Activated CD4-positive, alpha-beta T cell treated with anti-CD3 and anti-CD28 coated beads for 36 hours (primary cell): ENCODE measurements around the gene PHTF1. TPM values are rescaled to one million over a fixed set of nuclear protein-coding genes. Genes with fewer than 3 reads are reported as not detected.

Experiments
- ATAC-seq: fragments of 200-7000 bp; cut with Tn5 transposase; one replicate; pipeline ENCODE4 v1.10.0; 2021; ENCODE audit warnings: mild to moderate bottlenecking, moderate library complexity
- CTCF ChIA-PET: fragments of 350-600 bp; sonication (Branson Sonifier 250); formaldehyde crosslinking; loops from one replicate; lab custom pipeline; 2021; ENCODE audit warnings: antibody characterized with exemption; lab: Charles Lee
- POLR2A ChIA-PET: fragments of 350-600 bp; sonication (Branson Sonifier 250); formaldehyde crosslinking; loops from one replicate; lab custom pipeline; 2021; ENCODE audit warnings: antibody characterized with exemption, inconsistent platforms; lab: Charles Lee
- DNase-seq: peaks from one replicate; pipeline ENCODE4 v3.0.0-alpha.2; 2020
- H3K27ac Mint-ChIP-seq: one replicate; pipeline ENCODE4 v1.8.0; 2021; ENCODE audit warnings: mixed read lengths
- H3K27me3 Mint-ChIP-seq: one replicate; pipeline ENCODE4 v1.8.0; 2021; ENCODE audit warnings: mixed read lengths
- H3K36me3 Mint-ChIP-seq: one replicate; pipeline ENCODE4 v1.8.0; 2021; ENCODE audit warnings: low read depth, mixed read lengths
- H3K4me1 Mint-ChIP-seq: one replicate; pipeline ENCODE4 v1.8.0; 2021; ENCODE audit warnings: mixed read lengths
- H3K4me3 Mint-ChIP-seq: one replicate; pipeline ENCODE4 v1.8.0; 2021; ENCODE audit warnings: mild to moderate bottlenecking, moderate library complexity, mixed read lengths
- H3K9me3 Mint-ChIP-seq: one replicate; pipeline ENCODE4 v1.8.0; 2021; ENCODE audit warnings: low read depth, mixed read lengths
- intact Hi-C, 2 experiments: fragments of 100-400 bp; cut with DNase I in 1 of 2; cut with micrococcal nuclease in 1 of 2; formaldehyde crosslinking; loops; one replicate each; pipeline versions ENCODE4 v1.14.2 to v1.15.1; 2022 to 2024; cut with DNase I, micrococcal nuclease
- total RNA-seq, 2 experiments: library from RNA; stranded (reverse); gene quantifications; one replicate each; pipeline ENCODE4 v1.2.3, GENCODE V29; 2021

PHTF1 gene
- total RNA-seq, result 10 to 100 TPM; 11.3 to 12.2 TPM

DNA sequence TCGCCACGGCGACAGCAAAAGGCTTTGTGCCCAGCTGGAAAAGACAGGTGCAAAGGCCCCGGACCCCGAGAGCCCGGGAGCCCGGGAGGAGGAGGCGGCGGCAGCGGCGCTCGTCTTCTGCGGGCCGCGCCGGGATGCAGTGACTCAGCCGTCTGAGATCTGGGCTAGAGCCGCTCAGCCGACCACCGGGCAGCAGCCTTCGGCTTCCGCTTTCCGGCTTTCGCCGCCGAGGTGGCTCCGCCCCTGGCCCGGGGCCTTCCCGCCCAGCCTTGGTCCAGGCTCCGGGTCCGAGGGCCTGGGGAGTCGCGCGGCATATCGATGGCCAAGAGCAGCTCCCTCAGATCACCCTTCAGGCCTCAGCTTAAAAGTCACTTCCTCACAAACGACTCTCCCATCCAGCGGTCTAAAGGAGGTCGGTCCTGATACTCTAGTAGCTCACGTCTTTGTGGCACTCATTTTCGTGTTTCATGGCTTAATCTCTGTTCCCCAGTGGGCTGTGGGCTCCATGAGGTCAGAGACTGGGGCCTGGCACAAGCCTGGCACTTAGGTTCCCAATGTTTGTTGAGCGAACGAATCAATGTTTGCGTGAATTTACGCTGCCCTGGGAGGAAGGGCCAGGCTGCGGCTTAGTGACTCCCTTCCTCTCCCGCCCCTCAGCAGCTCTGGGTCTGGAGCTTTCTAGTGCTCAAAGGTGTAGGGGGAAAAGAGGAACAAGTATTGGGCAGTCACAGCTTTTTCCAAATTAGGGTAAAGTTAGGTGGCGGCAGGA lies at the start of gene PHTF1:
Gene PHTF1, minus strand, starts transcription at position 154 of the 769 bp plus-strand sequence. CDS start 783 bp downstream, outside the sequence.
- H3K27me3 Mint-ChIP-seq, result no peaks in the 10 kb centered on the region
- peak within 1 kb of the TSS; percentile 94 for H3K27ac Mint-ChIP-seq
- intact Hi-C loops, result loop anchor here (1.0 to 2.0 kb wide), 10 partner anchors 19 to 803 kb away; partner anchors contain the start of genes RSBN1 (in 2 of the 2), DCLRE1B (in 1 of the 2), HIPK1 (in 1 of the 2) and MAGI3 (in 1 of the 2)
- H3K4me3 Mint-ChIP-seq, result peak within 1 kb of the TSS; percentile 81
- CTCF ChIA-PET, result interaction anchor here (0.7 to 1.9 kb wide), 9 partner anchors 11 to 687 kb away, joined by 3 to 10 read pairs (median 4); partner anchors contain the start of genes LRIG2 and RSBN1
- H3K9me3 Mint-ChIP-seq, result no peaks in the 10 kb centered on the region
- DNase-seq, result peak; percentile 77
- H3K36me3 Mint-ChIP-seq, result peaks cover 12% of the 10 kb centered on the region
- ATAC-seq, result peak; percentile 81
- peaks cover 13% of the 10 kb centered on the region for H3K4me1 Mint-ChIP-seq
- POLR2A ChIA-PET, result interaction anchor here (1.0 kb wide), 1 partner anchor 171 kb away, joined by 4 read pairs; no protein-coding TSS in a partner anchor

DNA sequence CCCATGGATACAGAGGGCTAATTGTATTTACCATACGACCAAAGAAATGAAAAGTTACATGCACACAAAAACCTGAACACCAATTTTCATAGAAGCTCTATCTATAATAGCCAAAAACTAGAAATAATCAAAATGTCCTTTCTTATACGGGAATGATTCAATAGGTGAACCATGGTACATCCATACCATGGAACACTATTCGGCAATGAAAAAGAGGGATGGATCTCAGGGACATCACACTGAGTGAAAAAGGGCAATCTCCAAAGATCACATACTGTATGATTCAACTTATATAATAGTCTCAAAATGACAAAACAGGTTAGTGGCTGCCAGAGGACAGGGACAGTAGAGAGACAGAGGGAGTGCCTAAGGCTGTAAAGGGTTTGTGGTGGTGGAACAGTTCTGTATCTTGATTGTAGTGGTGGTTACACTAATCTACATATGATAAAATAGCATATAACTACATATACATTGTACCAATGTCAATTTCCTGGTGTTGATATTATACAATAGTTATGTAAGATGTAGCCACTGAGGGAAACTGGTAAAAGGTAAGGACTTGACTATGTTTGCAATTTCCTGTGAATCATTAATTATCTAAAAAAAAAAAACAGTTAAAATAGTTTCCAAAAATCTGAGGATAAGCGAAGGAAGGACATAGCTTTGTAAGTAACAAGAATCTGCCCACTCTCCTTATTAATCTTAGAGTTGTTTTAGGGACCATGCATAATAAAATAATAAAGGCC lies 49.3 kb upstream of the PHTF1 start:
- CTCF ChIA-PET, result no interaction called here

DNA sequence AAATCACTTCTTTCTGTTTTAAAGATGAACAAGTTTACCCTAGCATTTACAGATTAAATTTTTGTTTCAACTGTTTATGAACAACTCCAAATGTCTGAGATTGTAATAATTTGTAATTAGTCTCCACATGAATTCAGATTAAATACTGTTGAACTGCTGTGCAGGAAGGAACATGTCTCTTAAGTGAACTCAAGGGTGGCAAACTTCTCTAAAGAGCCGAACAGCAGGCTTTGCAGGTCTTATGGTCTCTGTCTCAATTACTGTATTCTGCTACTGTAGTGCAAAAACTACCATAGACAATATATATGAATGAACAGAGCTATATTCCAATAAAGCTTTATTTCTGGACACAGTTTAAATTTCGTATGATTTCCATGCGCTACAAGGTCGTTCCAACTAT lies 46.4 kb upstream of the PHTF1 start:
- POLR2A ChIA-PET, result interaction anchor here (0.6 kb wide), 1 partner anchor 141 kb away, joined by 3 read pairs; no protein-coding TSS in a partner anchor
- peaks cover 31% of the 10 kb centered on the region for H3K36me3 Mint-ChIP-seq
- intact Hi-C loops, result no loop called here

More for the DNA sequence above, 49.3 kb upstream of the PHTF1 start:
- H3K27me3 Mint-ChIP-seq, result no peaks in the 10 kb centered on the region
- ATAC-seq (no peak), DNase-seq (no peak)
- POLR2A ChIA-PET, result interaction anchor here (0.7 kb wide), 1 partner anchor 25 kb away, joined by 3 read pairs; no protein-coding TSS in a partner anchor
- H3K4me3 Mint-ChIP-seq, result peak overlapping the region; percentile 19
- intact Hi-C loops, result loop anchor here in 1 of 2 experiments (1.0 kb wide), 1 partner anchor 24 kb away; no protein-coding TSS in a partner anchor
- peak overlapping the region; percentile 39 for H3K27ac Mint-ChIP-seq
- no peaks in the 10 kb centered on the region for H3K9me3 Mint-ChIP-seq
- H3K4me1 Mint-ChIP-seq, result peaks cover 62% of the 10 kb centered on the region
- H3K36me3 Mint-ChIP-seq, result peaks cover 30% of the 10 kb centered on the region

DNA sequence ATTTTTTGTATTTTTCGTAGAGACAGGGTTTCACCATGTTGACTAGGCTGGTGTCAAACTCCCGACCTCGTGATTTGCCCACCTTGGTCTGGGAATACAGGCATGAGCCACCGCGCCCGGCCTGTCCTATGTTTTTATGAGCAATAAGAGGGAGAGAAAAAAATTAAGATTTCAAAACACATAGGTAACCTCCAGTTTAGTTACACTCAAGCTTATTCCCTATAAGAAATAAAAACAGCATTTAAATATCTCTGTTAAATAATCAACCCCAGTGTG lies 45.9 kb upstream of the PHTF1 start:
- ChIA-PET CTCF (interaction anchor here (0.6 to 2.1 kb wide), 3 partner anchors 14 to 880 kb away, joined by 3 to 5 read pairs (median 3); no protein-coding TSS in a partner anchor), POLR2A (interaction anchor here (0.6 kb wide), 1 partner anchor 142 kb away, joined by 3 read pairs; no protein-coding TSS in a partner anchor)
- Mint-ChIP-seq H3K4me1 (peaks cover 84% of the 10 kb centered on the region), H3K9me3 (no peaks in the 10 kb centered on the region), H3K36me3 (peaks cover 31% of the 10 kb centered on the region), H3K27ac (no peak overlapping the region), H3K27me3 (no peaks in the 10 kb centered on the region), H3K4me3 (no peak overlapping the region)
- intact Hi-C loops, result no loop called here
- DNase-seq (no peak), ATAC-seq (no peak)

More for the DNA sequence above, 46.4 kb upstream of the PHTF1 start:
- no peak for DNase-seq
- no peak for ATAC-seq
- CTCF ChIA-PET, result interaction anchor here (0.6 to 2.1 kb wide), 3 partner anchors 15 to 881 kb away, joined by 3 to 5 read pairs (median 3); no protein-coding TSS in a partner anchor
- H3K27ac Mint-ChIP-seq, result no peak overlapping the region
- H3K4me1 Mint-ChIP-seq, result peaks cover 81% of the 10 kb centered on the region
- H3K27me3 Mint-ChIP-seq, result no peaks in the 10 kb centered on the region
- no peak overlapping the region for H3K4me3 Mint-ChIP-seq
- no peaks in the 10 kb centered on the region for H3K9me3 Mint-ChIP-seq

DNA sequence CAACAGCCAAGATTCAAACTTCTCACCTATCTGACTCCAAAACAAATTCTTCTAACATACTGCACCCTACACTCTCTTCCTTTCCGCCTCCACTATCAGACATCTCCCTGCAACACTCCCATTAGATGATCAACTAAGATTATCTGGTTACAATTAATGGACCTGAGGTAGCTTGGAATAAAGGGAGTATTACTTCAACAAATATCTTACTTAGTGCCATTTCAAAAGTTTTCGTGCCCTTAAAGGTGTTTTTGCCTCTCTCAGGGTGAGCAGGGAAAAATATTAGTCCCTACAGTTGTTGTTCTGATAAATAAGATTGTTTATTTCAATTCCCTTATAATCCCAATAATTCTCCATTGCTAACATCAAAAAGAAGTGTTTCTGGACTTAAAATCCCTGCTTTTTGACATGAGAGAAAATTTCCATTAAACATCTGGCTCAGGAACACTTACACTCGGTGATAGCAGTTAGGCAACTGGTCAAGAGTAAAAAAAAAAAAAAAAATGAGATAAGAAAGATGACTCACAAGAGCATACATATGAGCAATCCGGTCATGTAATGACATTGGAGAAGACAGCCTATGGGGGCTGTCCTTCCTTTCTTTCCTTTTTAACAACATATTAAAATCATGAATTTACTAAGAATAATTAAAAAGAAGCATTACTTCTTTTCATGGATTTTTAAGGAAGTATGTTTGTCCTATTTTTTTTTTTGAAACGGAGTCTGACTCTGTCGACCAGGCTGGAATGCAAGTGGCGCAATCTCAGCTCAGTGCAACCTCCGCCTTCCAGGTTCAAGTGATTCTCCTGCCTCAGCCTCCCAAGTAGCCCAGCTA lies 45.4 kb upstream of the PHTF1 start:
- CTCF ChIA-PET, result interaction anchor here (1.1 to 2.1 kb wide), 2 partner anchors 14 to 31 kb away, joined by 3 to 5 read pairs; no protein-coding TSS in a partner anchor
- ATAC-seq (peak; percentile 40), DNase-seq (no peak)
- no peak overlapping the region for H3K27ac Mint-ChIP-seq
- intact Hi-C loops, result loop anchor here in 1 of 2 experiments (5.0 kb wide), 1 partner anchor 672 kb away; no protein-coding TSS in a partner anchor
- no peaks in the 10 kb centered on the region for H3K9me3 Mint-ChIP-seq
- H3K4me1 Mint-ChIP-seq, result peaks cover 80% of the 10 kb centered on the region
- POLR2A ChIA-PET, result no interaction called here
- no peak overlapping the region for H3K4me3 Mint-ChIP-seq
- H3K36me3 Mint-ChIP-seq, result peaks cover 31% of the 10 kb centered on the region
- H3K27me3 Mint-ChIP-seq, result no peaks in the 10 kb centered on the region

DNA sequence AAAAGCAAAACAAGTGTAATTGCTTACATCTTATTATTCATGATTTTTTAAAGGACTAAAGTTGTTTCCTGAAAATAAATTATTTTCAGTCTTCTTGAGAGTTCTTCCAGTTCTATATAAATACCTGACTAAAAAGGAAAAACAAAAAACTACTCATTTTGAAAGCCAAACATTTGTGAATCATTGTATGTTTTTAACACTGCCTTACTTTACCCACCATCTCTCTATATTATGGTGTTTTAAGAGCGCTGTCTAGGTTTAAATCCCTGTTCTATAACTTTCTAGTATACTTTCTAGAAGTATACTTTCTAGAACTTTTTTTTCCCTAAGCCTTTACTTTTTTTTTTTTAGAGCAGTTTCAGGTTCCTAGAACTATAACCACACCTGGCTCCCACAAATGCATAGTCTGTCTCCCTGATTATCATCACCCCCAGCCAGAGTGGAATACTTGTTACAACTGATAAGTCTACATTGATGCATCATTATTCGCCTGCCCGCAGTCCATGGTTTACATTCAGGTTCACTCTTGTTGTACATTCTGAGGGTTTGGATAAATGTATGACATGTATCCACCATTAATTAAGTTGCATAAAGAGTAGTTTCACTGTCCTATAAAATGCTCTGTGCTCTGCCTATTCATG lies 43.2 kb upstream of the PHTF1 start:
- DNase-seq (peak; percentile 24), ATAC-seq (peak; percentile 85)
- peaks cover 78% of the 10 kb centered on the region for H3K4me1 Mint-ChIP-seq
- no peaks in the 10 kb centered on the region for H3K27me3 Mint-ChIP-seq
- peaks cover 29% of the 10 kb centered on the region for H3K36me3 Mint-ChIP-seq
- H3K9me3 Mint-ChIP-seq, result no peaks in the 10 kb centered on the region
- ChIA-PET CTCF (interaction anchor here (1.0 to 1.9 kb wide), 2 partner anchors 10 to 17 kb away, joined by 3 to 5 read pairs; no protein-coding TSS in a partner anchor), POLR2A (interaction anchor here (1.0 to 1.1 kb wide), 2 partner anchors 9 to 19 kb away, joined by 3 to 4 read pairs; partner anchors contain the start of gene RSBN1)
- intact Hi-C loops, result loop anchor here (1.0 to 5.0 kb wide), 5 partner anchors 9 to 670 kb away; partner anchors contain the start of gene PHTF1 (in 1 of the 2)
- H3K27ac Mint-ChIP-seq, result peak overlapping the region; percentile 62
- H3K4me3 Mint-ChIP-seq, result no peak overlapping the region

DNA sequence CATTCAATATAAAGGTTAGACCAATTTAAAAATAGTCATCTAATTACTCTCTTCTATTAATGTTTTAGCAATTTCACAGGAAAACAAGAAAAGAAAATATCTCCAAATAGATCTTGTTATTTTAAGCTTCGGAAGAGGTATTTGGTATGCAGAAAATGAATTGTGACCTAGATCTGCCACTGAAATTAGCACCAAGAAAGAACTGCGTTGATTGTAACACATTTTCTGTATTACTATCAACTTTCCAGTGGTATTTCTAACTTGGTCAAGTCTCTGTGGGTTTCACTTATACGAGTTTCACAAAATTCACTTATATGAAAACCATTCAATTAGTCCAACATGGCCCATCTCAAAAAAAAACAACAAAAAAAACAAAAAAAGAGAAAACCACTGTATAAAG lies 41.2 kb upstream of the PHTF1 start:
- POLR2A ChIA-PET, result no interaction called here
- H3K4me3 Mint-ChIP-seq, result no peak overlapping the region
- peaks cover 30% of the 10 kb centered on the region for H3K36me3 Mint-ChIP-seq
- no peaks in the 10 kb centered on the region for H3K9me3 Mint-ChIP-seq
- intact Hi-C loops, result loop anchor here in 1 of 2 experiments (5.0 kb wide), 1 partner anchor 668 kb away; no protein-coding TSS in a partner anchor
- no peak for ATAC-seq
- no peaks in the 10 kb centered on the region for H3K27me3 Mint-ChIP-seq
- no peak overlapping the region for H3K27ac Mint-ChIP-seq
- DNase-seq, result no peak
- peaks cover 73% of the 10 kb centered on the region for H3K4me1 Mint-ChIP-seq
- CTCF ChIA-PET, result interaction anchor here (1.4 to 1.9 kb wide), 5 partner anchors 9 to 129 kb away, joined by 3 to 6 read pairs (median 5); partner anchors contain the start of genes HIPK1 and PHTF1

DNA sequence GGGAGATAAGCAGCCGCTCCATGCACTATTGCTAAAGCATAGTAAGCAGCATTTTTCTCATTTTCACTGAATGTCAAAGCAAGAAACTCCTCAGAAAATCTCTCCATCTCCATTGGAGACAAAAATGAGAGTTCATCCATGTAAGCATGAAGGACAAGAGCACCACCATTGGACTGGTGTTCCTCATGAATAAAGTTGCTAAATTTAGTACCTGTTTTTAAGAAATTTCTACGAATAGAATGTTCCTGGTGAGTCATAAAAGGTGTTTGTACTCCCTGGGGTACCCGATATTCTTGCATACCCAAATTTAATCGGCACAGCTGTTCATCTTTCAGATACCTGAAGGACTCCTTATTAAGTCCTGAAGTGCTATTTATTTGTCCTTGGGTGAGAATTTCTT lies 38.2 kb upstream of the PHTF1 start:
- H3K27me3 Mint-ChIP-seq, result no peaks in the 10 kb centered on the region

DNA sequence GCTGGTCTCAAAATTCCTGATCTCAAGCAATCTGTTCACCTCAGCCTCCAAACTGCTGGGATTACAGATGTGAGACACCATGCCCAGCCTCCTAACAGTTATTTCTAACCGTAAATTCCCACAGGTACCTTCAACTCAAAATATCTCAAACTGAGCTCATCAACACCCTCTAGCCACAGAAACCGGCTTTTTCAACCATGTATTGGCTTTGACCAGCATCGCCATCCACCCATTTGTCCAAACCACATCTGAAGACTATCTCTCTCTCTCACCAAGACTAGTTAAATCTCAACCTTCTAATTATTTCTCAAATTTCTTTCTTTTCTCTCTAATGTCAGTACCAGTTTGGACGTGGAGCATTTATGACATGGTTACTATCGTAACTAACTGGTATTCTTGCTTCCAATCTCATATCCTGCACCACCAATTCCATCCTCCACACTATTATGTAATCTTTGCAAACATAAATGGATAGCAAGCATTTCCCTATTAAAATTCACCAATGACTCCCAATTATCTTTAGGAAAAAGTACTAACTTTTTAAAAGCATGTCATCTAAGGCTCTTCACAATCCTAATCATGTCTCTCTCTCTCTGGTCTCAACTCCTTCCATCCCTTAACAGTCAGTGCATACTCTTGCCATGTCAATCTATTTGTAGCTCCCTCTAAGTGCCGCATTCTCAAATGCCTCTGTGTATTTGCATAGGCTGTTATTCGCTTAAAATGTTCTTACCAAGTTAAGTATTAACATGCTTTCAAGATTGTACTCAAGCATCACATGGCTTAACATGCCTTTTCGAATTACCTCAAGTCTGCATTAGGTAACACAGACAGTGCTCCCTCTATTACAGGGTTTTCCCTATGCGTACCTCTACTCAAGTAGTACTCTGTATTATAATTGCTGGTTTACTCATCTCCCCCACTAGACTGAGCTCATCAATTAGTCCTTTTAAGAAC lies 34.9 kb upstream of the PHTF1 start:
- H3K4me1 Mint-ChIP-seq, result peaks cover 63% of the 10 kb centered on the region
- no peak overlapping the region for H3K27ac Mint-ChIP-seq
- no peak overlapping the region for H3K4me3 Mint-ChIP-seq
- H3K36me3 Mint-ChIP-seq, result peaks cover 45% of the 10 kb centered on the region
- no peaks in the 10 kb centered on the region for H3K27me3 Mint-ChIP-seq
- ChIA-PET POLR2A (interaction anchor here (1.3 kb wide), 1 partner anchor 10 kb away, joined by 4 read pairs; no protein-coding TSS in a partner anchor), CTCF (interaction anchor here (0.6 kb wide), 1 partner anchor 689 kb away, joined by 4 read pairs; no protein-coding TSS in a partner anchor)
- no peaks in the 10 kb centered on the region for H3K9me3 Mint-ChIP-seq
- intact Hi-C loops, result loop anchor here in 1 of 2 experiments (5.0 kb wide), 1 partner anchor 177 kb away; no protein-coding TSS in a partner anchor
- ATAC-seq, result no peak
- no peak for DNase-seq

More for the DNA sequence above, 38.2 kb upstream of the PHTF1 start:
- no peak for DNase-seq
- ChIA-PET CTCF (interaction anchor here (0.6 to 1.2 kb wide), 2 partner anchors 13 to 956 kb away, joined by 3 to 4 read pairs; no protein-coding TSS in a partner anchor), POLR2A (no interaction called here)
- Mint-ChIP-seq H3K27ac (peak overlapping the region; percentile 25), H3K4me1 (peaks cover 64% of the 10 kb centered on the region), H3K9me3 (no peaks in the 10 kb centered on the region), H3K36me3 (peaks cover 37% of the 10 kb centered on the region), H3K4me3 (no peak overlapping the region)
- ATAC-seq, result no peak
- intact Hi-C loops, result no loop called here
